PC-3 (cell line): Measurements from ENCODE around the gene PRR16. TPM values are rescaled to one million over a fixed set of nuclear protein-coding genes. Genes with fewer than 3 reads are reported as not detected.
"Not testable (repeated sequence)": the region's sequence is repeated elsewhere in the genome, so short reads cannot be mapped to it uniquely, and the experiment has no call there.

ENCODE experiments used
- ATAC-seq: fragments of 200-7000 bp; cut with Tn5 transposase; 2 replicates; pipeline ENCODE4 v1.9.1; 2020; ENCODE audit warnings: mild to moderate bottlenecking, moderate library complexity
- BruUV-seq: library from RNA; stranded (reverse); fragments of 400-500 nt; replicated peaks from 2 replicates; lab custom pipeline; 2021; lab: Mats Ljungman, UMichigan
- CTCF ChIA-PET: fragments of 300-600 bp; sonication (Branson Sonifier 250); formaldehyde crosslinking; loops from one replicate; lab custom pipeline; 2022; ENCODE audit warnings: antibody characterized with exemption; lab: Charles Lee
- POLR2A ChIA-PET: fragments of 300-600 bp; sonication (Branson Sonifier 250); formaldehyde crosslinking; loops from one replicate; lab custom pipeline; 2022; ENCODE audit warnings: antibody characterized with exemption; ENCODE audit not compliant: unreplicated experiment; lab: Charles Lee
- DNase-seq: peaks from one replicate; pipeline ENCODE4 v3.0.0-alpha.2; 2015
- H2AFZ ChIP-seq: fragments of 300-600 bp; sonication (generic); 2 replicates; pipeline ENCODE4 v1.6.0; 2016; ENCODE audit warnings: antibody characterized with exemption, low read length
- H3F3A ChIP-seq: fragments of 300-600 bp; sonication (generic); one replicate; pipeline ENCODE4 v1.6.0; 2017; ENCODE audit warnings: antibody characterized with exemption, low read length, control low read depth, mild to moderate bottlenecking; ENCODE audit not compliant: unreplicated experiment
- H3K27ac ChIP-seq: fragments of 300-600 bp; sonication (generic); 2 replicates; pipeline ENCODE4 v1.5.1; 2016; ENCODE audit warnings: mild to moderate bottlenecking, low read length
- H3K27me3 ChIP-seq: fragments of 300-600 bp; sonication (generic); 2 replicates; pipeline ENCODE4 v1.6.1; 2016; ENCODE audit warnings: low read length, mixed read lengths
- H3K36me3 ChIP-seq: fragments of 300-600 bp; sonication (generic); 2 replicates; pipeline ENCODE4 v1.6.1; 2016; ENCODE audit warnings: low read depth, mixed run types, low read length, mixed read lengths
- H3K4me1 ChIP-seq: fragments of 300-600 bp; sonication (generic); 2 replicates; pipeline ENCODE4 v1.5.1; 2016; ENCODE audit warnings: low read length; ENCODE audit not compliant: insufficient read depth
- H3K4me2 ChIP-seq: fragments of 300-600 bp; sonication (generic); 2 replicates; pipeline ENCODE4 v1.6.0; 2016; ENCODE audit warnings: low read length
- H3K4me3 ChIP-seq: fragments of 300-600 bp; sonication (generic); 2 replicates; pipeline ENCODE4 v1.5.1; 2016; ENCODE audit warnings: mild to moderate bottlenecking, low read length, mixed read lengths
- H3K79me2 ChIP-seq: fragments of 300-600 bp; sonication (generic); 2 replicates; pipeline ENCODE4 v1.6.1; 2017; ENCODE audit warnings: low read length, mixed read lengths
- H3K9ac ChIP-seq: fragments of 300-600 bp; sonication (generic); 2 replicates; pipeline ENCODE4 v1.6.0; 2016; ENCODE audit warnings: mild to moderate bottlenecking, low read length
- H3K9me2 ChIP-seq: fragments of 300-600 bp; sonication (generic); replicated peaks from 2 replicates; pipeline ENCODE4 v1.6.1; 2016; ENCODE audit warnings: mixed run types, low read length, mixed read lengths
- H3K9me3 ChIP-seq: fragments of 300-600 bp; sonication (generic); 2 replicates; pipeline ENCODE4 v1.6.1; 2016; ENCODE audit warnings: low read length, mixed read lengths
- H4K20me1 ChIP-seq: fragments of 300-600 bp; sonication (generic); 2 replicates; pipeline ENCODE4 v1.6.1; 2016; ENCODE audit warnings: low read length, mixed read lengths
- CTCF ChIP-seq: fragments of 300-600 bp; sonication (generic); conservative IDR thresholded peaks from 2 replicates; pipeline ENCODE4 v1.5.1; 2017; ENCODE audit warnings: antibody characterized with exemption, low read depth, mild to moderate bottlenecking, low read length
- EZH2 ChIP-seq: fragments of 300-600 bp; sonication (generic); IDR thresholded peaks from one replicate; pipeline ENCODE4 v1.6.1; 2017; ENCODE audit warnings: antibody characterized with exemption, mild to moderate bottlenecking, low read length; ENCODE audit not compliant: unreplicated experiment
- EZH2phosphoT487 ChIP-seq: fragments of 300-600 bp; sonication (generic); IDR thresholded peaks from 2 replicates; pipeline ENCODE4 v1.6.1; 2018; ENCODE audit warnings: mild to moderate bottlenecking, antibody characterized with exemption, low read length, borderline replicate concordance
- intact Hi-C: fragments of 100-400 bp; cut with micrococcal nuclease; formaldehyde crosslinking; loops from 2 replicates; pipeline ENCODE4 v1.9.0; 2023
- total RNA-seq: library from RNA; depleted of rRNA; stranded (reverse); fragments of >200 nt; gene quantifications from 2 replicates; pipeline ENCODE4 v1.2.3, GENCODE V29; 2014

Gene PRR16
- total RNA-seq, 1 experiment from 2014 or later, result 3.6 TPM

- peak overlapping the region; percentile 79; the same call in 1 of the 2 replicates for H3K4me3 ChIP-seq
- H3K9me3 ChIP-seq, POLR2A ChIA-PET, H3F3A ChIP-seq, H2AFZ ChIP-seq, H3K27ac ChIP-seq, H3K79me2 ChIP-seq, H3K9ac ChIP-seq, ATAC-seq, BruUV-seq, H4K20me1 ChIP-seq, DNase-seq, H3K4me1 ChIP-seq, H3K9me2 ChIP-seq, H3K36me3 ChIP-seq, H3K27me3 ChIP-seq: not testable (repeated sequence)
- CTCF ChIA-PET, result interaction anchor here (0.6 to 1.2 kb wide), 2 partner anchors 260 to 402 kb away, joined by 4 to 7 read pairs; no protein-coding TSS in a partner anchor
- TF ChIP-seq CTCF, result 0 out of 2 replicates have a peak, but pooled peaks have one; percentile 1
- intact Hi-C loops, result loop anchor here (1.0 to 10.0 kb wide), 6 partner anchors 164 to 988 kb away; no protein-coding TSS in a partner anchor
- H3K4me2 ChIP-seq, result peak overlapping the region; percentile 83; the same call in 1 of the 2 replicates
Measured at GRCh38 chr5:120458508-120458847, 5.6 kb upstream of the PRR16 start.

- ChIA-PET CTCF (no interaction called here), POLR2A (no interaction called here)
- ATAC-seq, result no peak
- H3K4me3 ChIP-seq, result no peak overlapping the region
- H3K36me3 ChIP-seq, result no peaks in the 10 kb centered on the region
- intact Hi-C loops, result loop anchor here (10.0 kb wide), 2 partner anchors 154 to 194 kb away; no protein-coding TSS in a partner anchor
- no peaks in the 10 kb centered on the region for H3K9me2 ChIP-seq
- no peaks in the 10 kb centered on the region for H3K27me3 ChIP-seq
- no peak overlapping the region for H3K27ac ChIP-seq
- H3K4me1 ChIP-seq, result 0 out of 2 replicates have a peak, but pooled peaks cover 4% of the 10 kb centered on the region
- TF ChIP-seq EZH2phosphoT487, result no peak
- no peak for TF ChIP-seq CTCF
- no peak for TF ChIP-seq EZH2
- DNase-seq, result no peak
- no peak overlapping the region for H3K4me2 ChIP-seq
- no peaks in the 10 kb centered on the region for H4K20me1 ChIP-seq
- BruUV-seq, result no TSS peak
- H3K9ac ChIP-seq, result no peak overlapping the region
- H3F3A ChIP-seq, result no peaks in the 10 kb centered on the region
- H2AFZ ChIP-seq, result no peak overlapping the region
- H3K79me2 ChIP-seq, result no peaks in the 10 kb centered on the region
- no peaks in the 10 kb centered on the region for H3K9me3 ChIP-seq
Measured at GRCh38 chr5:120461251-120461650, 2.8 kb upstream of the PRR16 start.

GRCh38 chr5:120463006-120463680 is 957 bp upstream of the PRR16 start:
- H3K9ac ChIP-seq, result no peak overlapping the region
- no peak for ATAC-seq
- no peaks in the 10 kb centered on the region for H3K27me3 ChIP-seq
- no peaks in the 10 kb centered on the region for H3K9me3 ChIP-seq
- no peak overlapping the region for H3K27ac ChIP-seq
- no peak overlapping the region for H2AFZ ChIP-seq
- no TSS peak for BruUV-seq
- H3K4me1 ChIP-seq, result 0 out of 2 replicates have a peak, but pooled peaks cover 4% of the 10 kb centered on the region
- no peak for TF ChIP-seq EZH2
- no peak for TF ChIP-seq CTCF
- TF ChIP-seq EZH2phosphoT487, result no peak
- H3K4me2 ChIP-seq, result peak overlapping the region; percentile 97; the same call in 1 of the 2 replicates
- no peak overlapping the region for H3K4me3 ChIP-seq
- CTCF ChIA-PET, result no interaction called here
- POLR2A ChIA-PET, result interaction anchor here (0.6 kb wide), 1 partner anchor 212 kb away, joined by 19 read pairs; no protein-coding TSS in a partner anchor
- H3K36me3 ChIP-seq, result no peaks in the 10 kb centered on the region
- no peaks in the 10 kb centered on the region for H3K9me2 ChIP-seq
- DNase-seq, result no peak
- H3K79me2 ChIP-seq, result no peaks in the 10 kb centered on the region; the same call in 1 of the 2 replicates
- intact Hi-C loops, result loop anchor here (10.0 kb wide), 2 partner anchors 152 to 192 kb away; no protein-coding TSS in a partner anchor
- H4K20me1 ChIP-seq, result no peaks in the 10 kb centered on the region
- no peaks in the 10 kb centered on the region for H3F3A ChIP-seq
